Nephron progenitor cell (in vitro differentiated cells): Measurements from ENCODE around the gene TEC.

Source experiments
- DNase-seq: peaks from one replicate; pipeline ENCODE4 v3.0.0; 2021
- H3K27ac Mint-ChIP-seq: 2 replicates; pipeline ENCODE4 v1.8.0; 2021; ENCODE audit warnings: mild to moderate bottlenecking, moderate library complexity, mixed read lengths
- H3K27me3 Mint-ChIP-seq: 2 replicates; pipeline ENCODE4 v1.8.0; 2021; ENCODE audit warnings: mild to moderate bottlenecking, low read depth, mixed read lengths; ENCODE audit not compliant: poor library complexity
- H3K36me3 Mint-ChIP-seq: 2 replicates; pipeline ENCODE4 v1.8.0; 2021; ENCODE audit warnings: low read depth, mixed read lengths
- H3K4me1 Mint-ChIP-seq: 2 replicates; pipeline ENCODE4 v1.8.0; 2021; ENCODE audit warnings: mixed read lengths
- H3K4me3 Mint-ChIP-seq: 2 replicates; pipeline ENCODE4 v1.8.0; 2021; ENCODE audit warnings: mild to moderate bottlenecking, moderate library complexity, mixed read lengths
- H3K9me3 Mint-ChIP-seq: 2 replicates; pipeline ENCODE4 v1.8.0; 2021; ENCODE audit warnings: mild to moderate bottlenecking, moderate library complexity, mixed read lengths
- CTCF ChIP-seq: fragments of 200-600 bp; sonication (generic); IDR thresholded peaks from 2 replicates; pipeline ENCODE4 v1.5.0; 2021; ENCODE audit warnings: antibody characterized with exemption

Gene TEC

GRCh38 chr4:48254381-48255071 lies 15.1 kb downstream of the TEC start:
- Mint-ChIP-seq H3K27ac (no peak overlapping the region), H3K36me3 (no peaks in the 10 kb centered on the region), H3K4me3 (no peak overlapping the region), H3K9me3 (no peaks in the 10 kb centered on the region), H3K27me3 (peaks cover 3% of the 10 kb centered on the region), H3K4me1 (peaks cover 4% of the 10 kb centered on the region)
- TF ChIP-seq CTCF, result no peak
- DNase-seq, result no peak

- Mint-ChIP-seq H3K4me3 (no peak overlapping the region), H3K27me3 (peaks cover 3% of the 10 kb centered on the region), H3K27ac (no peak overlapping the region), H3K4me1 (peaks cover 4% of the 10 kb centered on the region), H3K9me3 (no peaks in the 10 kb centered on the region), H3K36me3 (no peaks in the 10 kb centered on the region)
- DNase-seq, result no peak
- no peak for TF ChIP-seq CTCF
These were observed 17.3 kb downstream of the TEC start for GRCh38 chr4:48252313-48252712.

- DNase-seq, result no peak
- Mint-ChIP-seq H3K27ac (no peak overlapping the region), H3K9me3 (no peaks in the 10 kb centered on the region), H3K4me3 (no peak overlapping the region), H3K36me3 (no peaks in the 10 kb centered on the region), H3K27me3 (peaks cover 3% of the 10 kb centered on the region), H3K4me1 (peaks cover 3% of the 10 kb centered on the region)
- no peak for TF ChIP-seq CTCF
These were observed 18.7 kb downstream of the TEC start for GRCh38 chr4:48250980-48251379.

GRCh38 chr4:48250343-48250742 lies 19.3 kb downstream of the TEC start:
- Mint-ChIP-seq H3K4me1 (no peaks in the 10 kb centered on the region), H3K4me3 (no peak overlapping the region), H3K27ac (no peak overlapping the region)

GRCh38 chr4:48249378-48249777 lies 20.3 kb downstream of the TEC start:
- DNase-seq, result no peak
- Mint-ChIP-seq H3K27me3 (peaks cover 3% of the 10 kb centered on the region), H3K36me3 (no peaks in the 10 kb centered on the region), H3K4me3 (no peak overlapping the region), H3K4me1 (no peaks in the 10 kb centered on the region), H3K27ac (no peak overlapping the region), H3K9me3 (no peaks in the 10 kb centered on the region)
- TF ChIP-seq CTCF, result no peak

More at GRCh38 chr4:48250343-48250742, 19.3 kb downstream of the TEC start:
- no peaks in the 10 kb centered on the region for H3K36me3 Mint-ChIP-seq
- DNase-seq, result no peak
- H3K27me3 Mint-ChIP-seq, result peaks cover 3% of the 10 kb centered on the region
- TF ChIP-seq CTCF, result no peak
- H3K9me3 Mint-ChIP-seq, result no peaks in the 10 kb centered on the region

GRCh38 chr4:48248559-48248953 lies 21.1 kb downstream of the TEC start:
- Mint-ChIP-seq H3K4me3 (no peak overlapping the region), H3K27me3 (peaks cover 3% of the 10 kb centered on the region), H3K27ac (no peak overlapping the region), H3K4me1 (no peaks in the 10 kb centered on the region), H3K36me3 (no peaks in the 10 kb centered on the region), H3K9me3 (no peaks in the 10 kb centered on the region)
- no peak for TF ChIP-seq CTCF
- no peak for DNase-seq
